HAP-1 (cell line): ENCODE results near the gene ENG.
"Not testable (repeated sequence)": the region's sequence is repeated elsewhere in the genome, so short reads cannot be mapped to it uniquely, and the experiment has no call there.

ENCODE experiments used
- DNase-seq, 2 experiments: peaks; one replicate each; pipeline ENCODE4 v3.0.0-alpha.2; 2016 to 2020; ENCODE audit warnings: low spot score in 2 of 2
- H3K27me3 ChIP-seq: fragments of 250-450 bp; sonication (Bioruptor Pico); 2 replicates; pipeline ENCODE4 v1.5.1; 2020; ENCODE audit warnings: low read depth, mild to moderate bottlenecking, moderate library complexity
- H3K36me3 ChIP-seq: fragments of 250-450 bp; sonication (Bioruptor Pico); replicated peaks from 2 replicates; pipeline ENCODE4 v1.5.1; 2020; ENCODE audit warnings: mild to moderate bottlenecking
- H3K4me1 ChIP-seq: fragments of 250-450 bp; sonication (Bioruptor Pico); 2 replicates; pipeline ENCODE4 v1.5.1; 2020; ENCODE audit warnings: mild to moderate bottlenecking
- H3K4me3 ChIP-seq: fragments of 250-450 bp; sonication (Bioruptor Pico); 2 replicates; pipeline ENCODE4 v1.5.1; 2020; ENCODE audit warnings: mild to moderate bottlenecking, moderate library complexity
- H3K9me3 ChIP-seq: fragments of 250-450 bp; sonication (Bioruptor Pico); 2 replicates; pipeline ENCODE4 v1.5.1; 2020; ENCODE audit warnings: mild to moderate bottlenecking, moderate library complexity
- in situ Hi-C: fragments of 300-500 bp; cut with MboI; formaldehyde crosslinking; loops from 3 replicates; pipeline ENCODE4 v1.14.3; 2020; ENCODE audit warnings: low sequenced_read_pairs, inconsistent platforms, mixed read lengths

Gene ENG

GRCh38 chr9:127874301-127875221, 20.1 kb upstream of the ENG start:
- no peaks in the 10 kb centered on the region for H3K27me3 ChIP-seq
- DNase-seq: no peak
- H3K4me3 ChIP-seq: no peak overlapping the region
- H3K4me1 ChIP-seq: no peaks in the 10 kb centered on the region
- H3K36me3 ChIP-seq: no peaks in the 10 kb centered on the region
- in situ Hi-C loops: no loop called here
- H3K9me3 ChIP-seq: no peaks in the 10 kb centered on the region

GRCh38 chr9:127873886-127874285, 19.4 kb upstream of the ENG start:
- in situ Hi-C loops: no loop called here
- H3K4me3 ChIP-seq: no peak overlapping the region
- H3K9me3 ChIP-seq: no peaks in the 10 kb centered on the region
- H3K36me3 ChIP-seq: no peaks in the 10 kb centered on the region
- no peak for DNase-seq
- H3K27me3 ChIP-seq: no peaks in the 10 kb centered on the region
- no peaks in the 10 kb centered on the region for H3K4me1 ChIP-seq

- in situ Hi-C loops: no loop called here
- Histone ChIP-seq H3K4me1 (no peaks in the 10 kb centered on the region), H3K4me3 (no peak overlapping the region), H3K27me3 (no peaks in the 10 kb centered on the region), H3K36me3 (no peaks in the 10 kb centered on the region), H3K9me3 (no peaks in the 10 kb centered on the region)
- DNase-seq: no peak
These were observed 18.8 kb upstream of the ENG start for GRCh38 chr9:127873223-127873691.

- in situ Hi-C loops: no loop called here
- DNase-seq: no peak
- Histone ChIP-seq H3K9me3 (no peaks in the 10 kb centered on the region), H3K4me1 (no peaks in the 10 kb centered on the region), H3K4me3 (no peak overlapping the region), H3K36me3 (no peaks in the 10 kb centered on the region), H3K27me3 (no peaks in the 10 kb centered on the region)
These were observed 18.1 kb upstream of the ENG start for GRCh38 chr9:127872369-127873222.

- no peaks in the 10 kb centered on the region for H3K9me3 ChIP-seq
- no peak overlapping the region for H3K4me3 ChIP-seq
- H3K36me3 ChIP-seq: no peaks in the 10 kb centered on the region
- DNase-seq: no peak
- H3K4me1 ChIP-seq: no peaks in the 10 kb centered on the region
- in situ Hi-C loops: no loop called here
- no peaks in the 10 kb centered on the region for H3K27me3 ChIP-seq
These were observed 17.1 kb upstream of the ENG start for GRCh38 chr9:127871531-127871930.

- Histone ChIP-seq H3K27me3 (no peaks in the 10 kb centered on the region), H3K9me3 (no peaks in the 10 kb centered on the region), H3K4me1 (no peaks in the 10 kb centered on the region), H3K4me3 (no peak overlapping the region), H3K36me3 (no peaks in the 10 kb centered on the region)
- no peak for DNase-seq
- in situ Hi-C loops: no loop called here
These were observed 16.4 kb upstream of the ENG start for GRCh38 chr9:127870887-127871286.

GRCh38 chr9:127870153-127870491, 15.7 kb upstream of the ENG start:
- in situ Hi-C loops, H3K27me3 ChIP-seq, H3K9me3 ChIP-seq, H3K4me3 ChIP-seq, H3K36me3 ChIP-seq, DNase-seq, H3K4me1 ChIP-seq: not testable (repeated sequence)

GRCh38 chr9:127869310-127870152, 15.1 kb upstream of the ENG start:
- in situ Hi-C loops: no loop called here
- Histone ChIP-seq H3K36me3 (no peaks in the 10 kb centered on the region), H3K4me1 (no peaks in the 10 kb centered on the region), H3K27me3 (no peaks in the 10 kb centered on the region), H3K9me3 (no peaks in the 10 kb centered on the region), H3K4me3 (no peak overlapping the region)
- peak; percentile 58 to 95 for DNase-seq

- H3K4me1 ChIP-seq: no peaks in the 10 kb centered on the region
- in situ Hi-C loops: no loop called here
- no peak overlapping the region for H3K4me3 ChIP-seq
These were observed 13.9 kb upstream of the ENG start for GRCh38 chr9:127868278-127868902.

GRCh38 chr9:127867356-127868277, 13.2 kb upstream of the ENG start:
- no peaks in the 10 kb centered on the region for H3K4me1 ChIP-seq
- no peak for DNase-seq
- in situ Hi-C loops: no loop called here

More at GRCh38 chr9:127868278-127868902, 13.9 kb upstream of the ENG start:
- Histone ChIP-seq H3K27me3 (no peaks in the 10 kb centered on the region), H3K9me3 (no peaks in the 10 kb centered on the region), H3K36me3 (no peaks in the 10 kb centered on the region)
- DNase-seq: no peak

GRCh38 chr9:127866535-127866934, 12.1 kb upstream of the ENG start:
- H3K36me3 ChIP-seq: no peaks in the 10 kb centered on the region
- H3K4me1 ChIP-seq: no peaks in the 10 kb centered on the region
- in situ Hi-C loops: no loop called here
- no peaks in the 10 kb centered on the region for H3K9me3 ChIP-seq
- DNase-seq: no peak
- H3K27me3 ChIP-seq: no peaks in the 10 kb centered on the region
- no peak overlapping the region for H3K4me3 ChIP-seq

More at GRCh38 chr9:127867356-127868277, 13.2 kb upstream of the ENG start:
- Histone ChIP-seq H3K9me3 (no peaks in the 10 kb centered on the region), H3K36me3 (no peaks in the 10 kb centered on the region), H3K27me3 (no peaks in the 10 kb centered on the region), H3K4me3 (no peak overlapping the region)

- H3K4me3 ChIP-seq: no peak overlapping the region
- H3K36me3 ChIP-seq: no peaks in the 10 kb centered on the region
- in situ Hi-C loops: no loop called here
- no peaks in the 10 kb centered on the region for H3K27me3 ChIP-seq
- DNase-seq: no peak
- no peaks in the 10 kb centered on the region for H3K4me1 ChIP-seq
- H3K9me3 ChIP-seq: no peaks in the 10 kb centered on the region
These were observed 11.4 kb upstream of the ENG start for GRCh38 chr9:127865645-127866464.
